ENCODE data around the gene IFITM2. TPM values are rescaled to one million over a fixed set of nuclear protein-coding genes. Genes with fewer than 3 reads are reported as not detected.

The IFITM2 gene
- total and polyA plus RNA-seq, 2 experiments from 2014 or later: 91.2 to 857 TPM

DNA sequence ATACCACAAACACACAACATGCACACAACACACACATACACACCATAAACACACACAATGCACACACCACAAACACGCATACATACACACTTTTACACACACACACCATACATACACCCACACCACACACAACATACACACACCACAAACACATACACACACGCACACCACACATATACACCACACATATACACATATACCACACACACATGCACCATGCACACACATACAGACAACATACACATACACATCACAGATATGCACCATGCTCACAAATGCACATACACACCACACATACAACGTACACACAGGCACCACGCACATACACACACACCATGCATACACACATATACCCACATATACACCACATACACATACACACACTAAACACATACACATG is 50.0 kb downstream of the IFITM2 start:
- H3K4me1 Mint-ChIP-seq: peaks cover 18% of the 10 kb centered on the region
- Histone ChIP-seq H3F3A (replicated peaks; ENCODE audit: low read depth) (peaks cover 32% of the 10 kb centered on the region), H3K27me3 (ENCODE audit: insufficient read depth) (no peaks in the 10 kb centered on the region), H3K4me3 (no peak overlapping the region), H3K9me2 (ENCODE audit: insufficient read depth) (no peaks in the 10 kb centered on the region), H3K27ac (ENCODE audit: low read depth) (no peak overlapping the region), H2AFZ (no peak overlapping the region), H3K4me2 (no peak overlapping the region), H3K79me2 (replicated peaks; ENCODE audit: insufficient read depth) (no peaks in the 10 kb centered on the region), H3K36me3 (ENCODE audit: insufficient read depth) (no peaks in the 10 kb centered on the region), H4K20me1 (replicated peaks; ENCODE audit: insufficient read depth) (no peaks in the 10 kb centered on the region), H3K4me1 (ENCODE audit: insufficient read depth) (peaks cover 15% of the 10 kb centered on the region)
- peaks cover 38% of the 10 kb centered on the region for H3K9me3 Mint-ChIP-seq
- no peak overlapping the region for H3K4me3 Mint-ChIP-seq
- ATAC-seq (no peak), DNase-seq (ENCODE audit: low spot score) (no peak)
- H3K36me3 Mint-ChIP-seq (ENCODE audit: low read depth): peaks cover 23% of the 10 kb centered on the region; the same call in 2 of the 3 replicates
- no peak overlapping the region for H3K27ac Mint-ChIP-seq
- peaks cover 15% of the 10 kb centered on the region for H3K27me3 Mint-ChIP-seq (ENCODE audit: insufficient read depth, low read depth, poor library complexity)
- TF ChIP-seq, protein P1, sequence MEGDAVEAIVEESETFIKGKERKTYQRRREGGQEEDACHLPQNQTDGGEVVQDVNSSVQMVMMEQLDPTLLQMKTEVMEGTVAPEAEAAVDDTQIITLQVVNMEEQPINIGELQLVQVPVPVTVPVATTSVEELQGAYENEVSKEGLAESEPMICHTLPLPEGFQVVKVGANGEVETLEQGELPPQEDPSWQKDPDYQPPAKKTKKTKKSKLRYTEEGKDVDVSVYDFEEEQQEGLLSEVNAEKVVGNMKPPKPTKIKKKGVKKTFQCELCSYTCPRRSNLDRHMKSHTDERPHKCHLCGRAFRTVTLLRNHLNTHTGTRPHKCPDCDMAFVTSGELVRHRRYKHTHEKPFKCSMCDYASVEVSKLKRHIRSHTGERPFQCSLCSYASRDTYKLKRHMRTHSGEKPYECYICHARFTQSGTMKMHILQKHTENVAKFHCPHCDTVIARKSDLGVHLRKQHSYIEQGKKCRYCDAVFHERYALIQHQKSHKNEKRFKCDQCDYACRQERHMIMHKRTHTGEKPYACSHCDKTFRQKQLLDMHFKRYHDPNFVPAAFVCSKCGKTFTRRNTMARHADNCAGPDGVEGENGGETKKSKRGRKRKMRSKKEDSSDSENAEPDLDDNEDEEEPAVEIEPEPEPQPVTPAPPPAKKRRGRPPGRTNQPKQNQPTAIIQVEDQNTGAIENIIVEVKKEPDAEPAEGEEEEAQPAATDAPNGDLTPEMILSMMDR (conservative IDR thresholded peaks at IDR 0.05; ENCODE audit: low read depth in 2 of 2): no peak

DNA sequence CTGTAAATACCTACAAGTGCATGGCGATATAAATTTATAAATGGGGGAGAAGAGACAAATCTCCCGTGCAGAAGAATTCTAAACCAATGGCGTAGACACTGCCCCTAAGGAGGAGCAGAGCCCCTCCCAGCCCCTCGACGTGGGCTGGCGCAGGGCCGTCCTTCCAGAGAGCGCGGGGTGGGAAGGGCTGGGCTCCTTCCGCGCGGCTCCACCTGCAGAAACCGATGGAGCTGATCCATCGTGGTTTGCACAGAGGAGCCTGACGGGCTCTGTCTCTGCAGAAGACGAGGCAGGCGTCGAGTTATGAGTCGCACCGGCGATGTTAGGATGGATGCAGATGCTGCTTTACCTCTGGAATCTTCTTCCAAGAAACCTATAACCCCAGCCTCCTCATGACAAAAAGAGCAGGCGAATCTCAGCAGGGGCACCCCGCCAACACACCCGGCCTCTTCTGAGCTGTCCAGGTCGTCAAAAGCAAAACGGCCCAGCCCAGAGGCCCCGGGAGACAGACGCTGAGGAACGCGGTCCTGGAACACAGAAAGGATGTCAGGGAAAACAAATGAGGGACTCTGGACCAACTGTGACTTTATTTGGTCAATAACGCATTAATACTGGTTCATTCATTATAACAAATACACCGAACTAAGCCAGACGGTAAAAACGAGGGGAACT is 50.6 kb downstream of the IFITM2 start:
- TF ChIP-seq EZH2 (IDR thresholded peaks at IDR 0.05; ENCODE audit: low read depth, unreplicated experiment) (no peak), POLR2AphosphoS5 (IDR thresholded peaks at IDR 0.05; ENCODE audit: low read depth) (no peak), STAT1 (IDR thresholded peaks at IDR 0.05; ENCODE audit: unreplicated experiment) (no peak), CREB1 (CRISPR knock-in tag; IDR thresholded peaks at IDR 0.05; ENCODE audit: low read depth) (no peak), JUNB (IDR thresholded peaks at IDR 0.05; ENCODE audit: unreplicated experiment) (no peak)
- TF ChIP-seq, protein P2, sequence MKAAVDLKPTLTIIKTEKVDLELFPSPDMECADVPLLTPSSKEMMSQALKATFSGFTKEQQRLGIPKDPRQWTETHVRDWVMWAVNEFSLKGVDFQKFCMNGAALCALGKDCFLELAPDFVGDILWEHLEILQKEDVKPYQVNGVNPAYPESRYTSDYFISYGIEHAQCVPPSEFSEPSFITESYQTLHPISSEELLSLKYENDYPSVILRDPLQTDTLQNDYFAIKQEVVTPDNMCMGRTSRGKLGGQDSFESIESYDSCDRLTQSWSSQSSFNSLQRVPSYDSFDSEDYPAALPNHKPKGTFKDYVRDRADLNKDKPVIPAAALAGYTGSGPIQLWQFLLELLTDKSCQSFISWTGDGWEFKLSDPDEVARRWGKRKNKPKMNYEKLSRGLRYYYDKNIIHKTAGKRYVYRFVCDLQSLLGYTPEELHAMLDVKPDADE (IDR thresholded peaks at IDR 0.05): no peak
- TF ChIP-seq, protein P3, sequence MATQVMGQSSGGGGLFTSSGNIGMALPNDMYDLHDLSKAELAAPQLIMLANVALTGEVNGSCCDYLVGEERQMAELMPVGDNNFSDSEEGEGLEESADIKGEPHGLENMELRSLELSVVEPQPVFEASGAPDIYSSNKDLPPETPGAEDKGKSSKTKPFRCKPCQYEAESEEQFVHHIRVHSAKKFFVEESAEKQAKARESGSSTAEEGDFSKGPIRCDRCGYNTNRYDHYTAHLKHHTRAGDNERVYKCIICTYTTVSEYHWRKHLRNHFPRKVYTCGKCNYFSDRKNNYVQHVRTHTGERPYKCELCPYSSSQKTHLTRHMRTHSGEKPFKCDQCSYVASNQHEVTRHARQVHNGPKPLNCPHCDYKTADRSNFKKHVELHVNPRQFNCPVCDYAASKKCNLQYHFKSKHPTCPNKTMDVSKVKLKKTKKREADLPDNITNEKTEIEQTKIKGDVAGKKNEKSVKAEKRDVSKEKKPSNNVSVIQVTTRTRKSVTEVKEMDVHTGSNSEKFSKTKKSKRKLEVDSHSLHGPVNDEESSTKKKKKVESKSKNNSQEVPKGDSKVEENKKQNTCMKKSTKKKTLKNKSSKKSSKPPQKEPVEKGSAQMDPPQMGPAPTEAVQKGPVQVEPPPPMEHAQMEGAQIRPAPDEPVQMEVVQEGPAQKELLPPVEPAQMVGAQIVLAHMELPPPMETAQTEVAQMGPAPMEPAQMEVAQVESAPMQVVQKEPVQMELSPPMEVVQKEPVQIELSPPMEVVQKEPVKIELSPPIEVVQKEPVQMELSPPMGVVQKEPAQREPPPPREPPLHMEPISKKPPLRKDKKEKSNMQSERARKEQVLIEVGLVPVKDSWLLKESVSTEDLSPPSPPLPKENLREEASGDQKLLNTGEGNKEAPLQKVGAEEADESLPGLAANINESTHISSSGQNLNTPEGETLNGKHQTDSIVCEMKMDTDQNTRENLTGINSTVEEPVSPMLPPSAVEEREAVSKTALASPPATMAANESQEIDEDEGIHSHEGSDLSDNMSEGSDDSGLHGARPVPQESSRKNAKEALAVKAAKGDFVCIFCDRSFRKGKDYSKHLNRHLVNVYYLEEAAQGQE (IDR thresholded peaks at IDR 0.05; ENCODE audit: unreplicated experiment): no peak
- no peaks in the 10 kb centered on the region for H3K36me3 ChIP-seq (ENCODE audit: insufficient read depth)
- Mint-ChIP-seq H3K4me1 (peaks cover 12% of the 10 kb centered on the region), H3K4me3 (no peak overlapping the region), H3K27ac (no peak overlapping the region), H3K36me3 (ENCODE audit: low read depth) (peaks cover 23% of the 10 kb centered on the region; the same call in 2 of the 3 replicates), H3K27me3 (ENCODE audit: insufficient read depth, low read depth, poor library complexity) (peaks cover 12% of the 10 kb centered on the region), H3K9me3 (peaks cover 39% of the 10 kb centered on the region)
- no peaks in the 10 kb centered on the region for H3K27me3 ChIP-seq (ENCODE audit: insufficient read depth)
- H3K79me2 ChIP-seq (replicated peaks; ENCODE audit: insufficient read depth): no peaks in the 10 kb centered on the region
- H3K9me2 ChIP-seq (ENCODE audit: insufficient read depth): no peaks in the 10 kb centered on the region
- no peak overlapping the region for H3K27ac ChIP-seq (ENCODE audit: low read depth)
- H4K20me1 ChIP-seq (replicated peaks; ENCODE audit: insufficient read depth): no peaks in the 10 kb centered on the region
- no peak overlapping the region for H3K4me2 ChIP-seq
- H3K4me3 ChIP-seq: no peak overlapping the region
- DNase-seq (ENCODE audit: low spot score) (no peak), ATAC-seq (no peak; the same call in 2 of the 3 replicates)
- peaks cover 13% of the 10 kb centered on the region for H3K4me1 ChIP-seq (ENCODE audit: insufficient read depth)
- H3F3A ChIP-seq (replicated peaks; ENCODE audit: low read depth): peaks cover 28% of the 10 kb centered on the region
- H2AFZ ChIP-seq: no peak overlapping the region

Small RNA genes lying within 50 kb of the gene (small RNA-seq; reads per million reads assigned to genes)
- not detected for gene AC136475.6 (ENCODE audit: low replicate concordance)

Other genes starting within 250 kb of the IFITM2 start
- gene SCGB1C1, start 114.7 kb upstream of the IFITM2 start, total RNA-seq (2014; rRNA removed; shearing (Covaris generic)): not detected in 2 replicates
- not detected in 2 replicates for gene SCGB1C1, start 114.7 kb upstream of the IFITM2 start, polyA plus RNA-seq (2016; fragmentation: Nextera tagmentation; extraction: Ambion mirVana)
- gene BET1L, start 100.4 kb upstream of the IFITM2 start, total RNA-seq (2014; rRNA removed; shearing (Covaris generic)): 19.5 and 20.5 TPM in 2 replicates
- gene BET1L, start 100.4 kb upstream of the IFITM2 start, polyA plus RNA-seq (2016; fragmentation: Nextera tagmentation; extraction: Ambion mirVana): 15.2 and 22.8 TPM in 2 replicates
- 65.5 and 81.3 TPM in 2 replicates for gene RIC8A, start 100.1 kb upstream of the IFITM2 start, total RNA-seq (2014; rRNA removed; shearing (Covaris generic))
- 23.6 and 27.3 TPM in 2 replicates for gene RIC8A, start 100.1 kb upstream of the IFITM2 start, polyA plus RNA-seq (2016; fragmentation: Nextera tagmentation; extraction: Ambion mirVana)
- gene SIRT3, start 71.5 kb upstream of the IFITM2 start, total RNA-seq (2014; rRNA removed; shearing (Covaris generic)): 5.2 and 7.0 TPM in 2 replicates
- 8.9 and 11.4 TPM in 2 replicates for gene SIRT3, start 71.5 kb upstream of the IFITM2 start, polyA plus RNA-seq (2016; fragmentation: Nextera tagmentation; extraction: Ambion mirVana)
- 99.9 and 111 TPM in 2 replicates for gene PSMD13, start 70.8 kb upstream of the IFITM2 start, total RNA-seq (2014; rRNA removed; shearing (Covaris generic))
- 114 and 116 TPM in 2 replicates for gene PSMD13, start 70.8 kb upstream of the IFITM2 start, polyA plus RNA-seq (2016; fragmentation: Nextera tagmentation; extraction: Ambion mirVana)
- gene NLRP6, start 29.4 kb upstream of the IFITM2 start, total RNA-seq (2014; rRNA removed; shearing (Covaris generic)): 0.73 TPM in 1 of 2 replicates, not detected in the other
- gene NLRP6, start 29.4 kb upstream of the IFITM2 start, polyA plus RNA-seq (2016; fragmentation: Nextera tagmentation; extraction: Ambion mirVana): 0.15 TPM in 1 of 2 replicates, not detected in the other
- 45.4 and 55.8 TPM in 2 replicates for gene PGGHG, start 18.7 kb upstream of the IFITM2 start, total RNA-seq (2014; rRNA removed; shearing (Covaris generic))
- gene PGGHG, start 18.7 kb upstream of the IFITM2 start, polyA plus RNA-seq (2016; fragmentation: Nextera tagmentation; extraction: Ambion mirVana): 18.1 and 24.9 TPM in 2 replicates
- gene IFITM5, start 8.3 kb upstream of the IFITM2 start, total RNA-seq (2014; rRNA removed; shearing (Covaris generic)): not detected in 2 replicates
- 0.42 TPM in 1 of 2 replicates, not detected in the other for gene IFITM5, start 8.3 kb upstream of the IFITM2 start, polyA plus RNA-seq (2016; fragmentation: Nextera tagmentation; extraction: Ambion mirVana)
- 396 and 409 TPM in 2 replicates for gene IFITM1, start 6.2 kb downstream of the IFITM2 start, total RNA-seq (2014; rRNA removed; shearing (Covaris generic))
- gene IFITM1, start 6.2 kb downstream of the IFITM2 start, polyA plus RNA-seq (2016; fragmentation: Nextera tagmentation; extraction: Ambion mirVana): 1,180 and 1,194 TPM in 2 replicates
- 72.4 and 82.3 TPM in 2 replicates for gene IFITM3, start 13.0 kb downstream of the IFITM2 start, total RNA-seq (2014; rRNA removed; shearing (Covaris generic))
- gene IFITM3, start 13.0 kb downstream of the IFITM2 start, polyA plus RNA-seq (2016; fragmentation: Nextera tagmentation; extraction: Ambion mirVana): 829 and 840 TPM in 2 replicates
- gene B4GALNT4, start 61.7 kb downstream of the IFITM2 start, total RNA-seq (2014; rRNA removed; shearing (Covaris generic)): 55.2 and 92.6 TPM in 2 replicates
- 49.9 and 53.5 TPM in 2 replicates for gene B4GALNT4, start 61.7 kb downstream of the IFITM2 start, polyA plus RNA-seq (2016; fragmentation: Nextera tagmentation; extraction: Ambion mirVana)
- gene PKP3, start 86.4 kb downstream of the IFITM2 start, total RNA-seq (2014; rRNA removed; shearing (Covaris generic)): 18.7 and 23.0 TPM in 2 replicates
- gene PKP3, start 86.4 kb downstream of the IFITM2 start, polyA plus RNA-seq (2016; fragmentation: Nextera tagmentation; extraction: Ambion mirVana): 6.1 and 7.2 TPM in 2 replicates
- 59.1 and 63.0 TPM in 2 replicates for gene SIGIRR, start 107.2 kb downstream of the IFITM2 start, total RNA-seq (2014; rRNA removed; shearing (Covaris generic))
- 72.2 and 96.2 TPM in 2 replicates for gene SIGIRR, start 107.2 kb downstream of the IFITM2 start, polyA plus RNA-seq (2016; fragmentation: Nextera tagmentation; extraction: Ambion mirVana)
- 6.5 and 10.2 TPM in 2 replicates for gene ANO9, start 134.2 kb downstream of the IFITM2 start, total RNA-seq (2014; rRNA removed; shearing (Covaris generic))
- 7.5 and 9.0 TPM in 2 replicates for gene ANO9, start 134.2 kb downstream of the IFITM2 start, polyA plus RNA-seq (2016; fragmentation: Nextera tagmentation; extraction: Ambion mirVana)
- 46.6 and 145 TPM in 2 replicates for gene PTDSS2, start 142.5 kb downstream of the IFITM2 start, total RNA-seq (2014; rRNA removed; shearing (Covaris generic))
- gene PTDSS2, start 142.5 kb downstream of the IFITM2 start, polyA plus RNA-seq (2016; fragmentation: Nextera tagmentation; extraction: Ambion mirVana): 22.7 and 23.8 TPM in 2 replicates
- 50.4 and 56.3 TPM in 2 replicates for gene RNH1, start 199.4 kb downstream of the IFITM2 start, total RNA-seq (2014; rRNA removed; shearing (Covaris generic))
- gene RNH1, start 199.4 kb downstream of the IFITM2 start, polyA plus RNA-seq (2016; fragmentation: Nextera tagmentation; extraction: Ambion mirVana): 32.3 and 33.3 TPM in 2 replicates
- gene HRAS, start 227.8 kb downstream of the IFITM2 start, total RNA-seq (2014; rRNA removed; shearing (Covaris generic)): 28.7 and 37.9 TPM in 2 replicates
- 46.3 and 48.7 TPM in 2 replicates for gene HRAS, start 227.8 kb downstream of the IFITM2 start, polyA plus RNA-seq (2016; fragmentation: Nextera tagmentation; extraction: Ambion mirVana)
- 0.54 and 0.87 TPM in 2 replicates for gene LRRC56, start 229.7 kb downstream of the IFITM2 start, total RNA-seq (2014; rRNA removed; shearing (Covaris generic))
- gene LRRC56, start 229.7 kb downstream of the IFITM2 start, polyA plus RNA-seq (2016; fragmentation: Nextera tagmentation; extraction: Ambion mirVana): 0.52 and 0.73 TPM in 2 replicates